ENCODE data around the gene CACNA1B.
"Not testable (repeated sequence)": the region's sequence is repeated elsewhere in the genome, so short reads cannot be mapped to it uniquely, and the experiment has no call there.

The CACNA1B gene

GRCh38 chr9:137877506-137878122 is at the start of gene CACNA1B:
Gene CACNA1B (plus strand): TSS chr9:137877782. CDS start chr9:137877934, 152 bp downstream.
- not testable (repeated sequence) for DNase-seq (ENCODE audit: low read depth in 1 of 2, low spot score in 1 of 2)

DNA sequence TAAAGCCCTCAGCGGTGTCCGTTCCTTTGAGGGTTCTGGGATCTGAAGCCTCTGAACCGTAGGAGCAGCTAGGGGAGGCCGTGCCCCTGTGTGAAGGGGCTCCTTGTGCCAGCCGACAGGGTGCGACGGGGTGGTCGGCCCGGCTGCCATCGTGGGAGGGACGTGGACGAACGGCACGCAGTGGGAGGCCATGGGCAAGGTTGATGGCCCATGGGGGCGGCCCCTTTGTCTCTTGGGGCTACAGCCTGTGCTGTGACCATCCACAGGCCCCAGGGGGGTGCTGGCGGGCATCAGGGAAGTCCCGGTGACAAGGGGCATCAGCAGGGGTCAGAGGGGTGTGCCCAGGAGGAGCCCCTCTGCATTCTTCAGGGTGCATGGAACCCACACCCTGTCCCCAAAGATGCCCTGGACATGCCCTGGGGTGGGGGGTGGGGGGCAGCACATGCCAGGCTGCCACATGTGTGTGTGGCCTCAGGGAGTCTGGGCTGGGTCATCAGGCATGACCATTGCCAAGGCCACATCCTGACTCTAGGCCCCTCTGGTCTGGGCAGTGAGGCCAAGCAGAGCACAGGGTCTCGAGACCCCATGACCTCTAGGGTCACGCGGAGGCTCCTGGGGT is 49.6 kb upstream of the CACNA1B start:
- DNase-seq (ENCODE audit: low read depth in 1 of 2, low spot score in 1 of 2): no peak

DNA sequence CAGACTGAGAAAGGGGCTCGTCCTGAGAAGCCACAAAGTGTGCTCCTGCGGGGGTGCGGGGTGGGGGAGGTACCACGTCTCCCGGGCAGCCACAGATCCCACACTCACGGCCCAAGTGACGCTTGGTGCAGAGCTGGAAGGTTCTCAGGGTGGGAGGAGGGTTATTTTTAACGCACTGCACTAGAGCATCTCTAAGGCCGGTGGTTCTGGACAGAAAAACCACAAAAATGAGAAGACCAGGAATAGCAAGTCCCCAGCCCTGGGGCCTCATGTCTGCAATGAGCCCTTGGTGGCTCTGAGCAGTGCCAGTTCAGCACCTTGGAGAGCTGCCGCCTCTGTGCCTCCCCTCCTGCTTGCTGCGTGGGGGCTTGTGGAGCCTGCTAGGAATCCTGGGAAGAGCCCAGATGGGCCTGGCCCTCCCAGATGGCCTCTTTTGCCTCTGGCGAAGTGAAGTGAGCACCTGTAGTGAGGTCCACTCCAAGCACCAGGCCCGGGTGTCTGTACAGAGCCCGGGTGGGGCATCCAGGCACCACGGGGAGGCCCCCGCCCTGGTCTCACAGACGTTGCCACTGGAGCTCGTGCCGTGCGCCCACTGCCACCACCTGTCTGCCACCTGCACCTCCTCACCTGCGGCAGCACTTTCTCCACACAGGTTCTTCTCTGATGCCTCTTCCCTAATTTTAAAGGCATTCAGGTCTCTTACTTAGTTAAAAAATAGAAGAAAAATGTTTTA is 48.9 kb upstream of the CACNA1B start:
- no peak for DNase-seq (ENCODE audit: low read depth in 1 of 2, low spot score in 1 of 2)

DNA sequence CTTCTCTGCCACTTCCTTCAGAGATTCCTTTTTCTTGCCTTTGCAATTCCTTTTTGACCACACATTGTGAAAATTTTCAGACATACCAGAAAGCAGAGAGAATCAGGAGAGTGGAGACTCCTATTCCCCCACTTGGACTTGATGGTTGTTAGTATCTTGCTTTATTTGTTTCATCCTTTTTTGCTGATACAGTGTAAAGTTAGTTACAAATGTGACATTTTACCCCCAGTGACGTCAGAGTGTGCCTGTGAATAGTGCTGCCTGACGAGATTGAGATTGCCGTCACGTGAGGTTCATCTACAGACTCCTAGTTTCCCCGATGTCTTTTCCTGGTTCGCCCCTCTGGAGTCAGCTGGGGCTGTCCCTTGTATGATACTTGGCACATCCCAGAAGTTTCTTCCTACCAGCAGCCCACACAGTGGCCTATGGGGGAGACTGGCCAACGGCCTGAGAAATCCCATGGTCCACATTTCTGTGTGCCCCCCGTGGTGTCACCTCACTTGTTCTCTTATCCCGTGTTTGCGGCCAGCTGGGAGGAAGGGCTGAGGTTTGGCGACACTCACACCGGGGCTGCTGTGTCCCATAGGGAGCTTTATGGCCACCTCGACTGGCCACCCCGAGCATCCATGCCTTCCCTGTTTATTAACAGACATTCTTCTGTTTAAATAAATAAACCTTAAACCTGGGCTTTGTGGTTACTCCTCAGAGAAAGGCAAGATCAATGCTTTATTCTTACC is 48.2 kb upstream of the CACNA1B start:
- DNase-seq (ENCODE audit: low read depth in 1 of 2, low spot score in 1 of 2): no peak

- DNase-seq (ENCODE audit: low read depth in 1 of 2, low spot score in 1 of 2): no peak
Measured at GRCh38 chr9:137832191-137832700, 45.3 kb upstream of the CACNA1B start.

DNA sequence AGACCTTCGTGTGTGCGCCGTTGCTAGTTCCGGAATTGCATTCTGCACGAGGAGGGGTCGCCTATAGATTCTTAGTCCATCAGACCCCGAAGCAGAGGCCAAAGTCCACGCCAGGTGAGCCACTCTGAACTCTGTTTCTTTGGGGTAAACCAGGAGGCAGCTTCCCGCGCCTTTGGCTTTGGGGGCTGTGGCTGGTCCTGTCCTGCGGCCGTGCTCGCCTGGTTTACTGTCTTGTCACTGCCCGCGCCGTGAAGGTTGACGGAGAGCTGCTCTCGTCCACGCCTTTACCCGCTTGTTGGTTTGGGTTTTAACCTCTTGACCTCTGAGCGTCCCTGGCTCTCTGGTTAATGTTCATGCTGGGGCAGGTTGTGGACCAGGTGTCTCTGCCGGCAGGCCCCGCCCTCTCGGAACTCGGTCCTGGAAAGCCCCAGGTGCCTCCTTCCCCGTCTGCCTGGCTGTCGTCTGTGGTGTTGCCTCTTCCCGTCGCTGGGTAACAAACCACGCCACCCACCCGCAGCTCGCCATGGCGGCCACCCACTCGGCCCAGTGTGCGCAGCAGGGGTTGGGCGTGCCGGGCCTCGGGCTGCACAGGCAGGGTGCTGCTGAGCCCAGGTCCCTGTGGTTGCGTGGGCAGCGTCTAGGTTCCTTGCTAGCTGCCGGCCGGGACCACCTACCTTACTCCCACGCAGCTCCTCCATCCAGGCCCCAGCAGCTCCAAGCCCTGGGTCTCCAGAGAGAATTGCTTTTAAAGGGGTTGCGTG is 44.6 kb upstream of the CACNA1B start:
- DNase-seq (ENCODE audit: low read depth in 1 of 2, low spot score in 1 of 2): no peak

DNA sequence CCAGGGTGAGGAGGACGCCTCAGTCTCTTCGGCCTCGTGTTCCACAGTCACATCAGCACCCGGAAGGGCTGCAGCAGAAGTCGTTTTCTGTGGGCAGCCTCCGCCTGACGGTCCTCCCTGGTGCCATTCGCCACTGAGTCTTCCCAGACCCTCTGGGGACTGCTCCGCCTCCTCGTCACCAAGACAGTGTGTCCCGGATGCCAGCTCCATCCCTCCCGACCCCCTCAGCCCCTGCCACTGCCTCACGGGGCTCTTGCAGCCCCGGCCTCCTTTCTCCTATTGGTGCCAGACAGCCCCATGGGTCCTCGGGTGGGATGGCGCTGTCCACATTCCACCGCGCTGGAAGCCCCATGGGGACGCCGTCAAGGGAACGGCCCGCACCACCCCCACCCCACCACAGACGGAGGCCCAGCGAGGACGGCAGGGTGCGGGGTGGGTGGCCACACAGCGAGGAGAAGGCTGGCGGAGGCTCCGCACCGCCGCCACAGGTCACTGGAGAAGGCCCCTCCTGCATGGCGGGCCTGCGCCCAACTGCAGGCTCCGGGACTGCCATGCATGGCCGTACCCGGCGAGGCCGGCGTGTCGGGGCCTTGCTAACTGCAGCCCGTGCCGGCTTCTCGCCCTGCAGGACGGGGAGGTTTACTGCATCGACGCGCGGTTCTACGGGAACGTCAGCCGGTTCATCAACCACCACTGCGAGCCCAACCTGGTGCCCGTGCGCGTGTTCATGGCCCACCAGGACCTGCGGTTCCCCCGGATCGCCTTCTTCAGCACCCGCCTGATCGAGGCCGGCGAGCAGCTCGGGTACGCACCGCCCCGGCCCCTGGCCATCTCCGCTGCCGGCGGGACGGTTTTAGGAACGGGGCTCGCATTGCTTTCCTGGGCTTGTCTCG is 43.6 kb upstream of the CACNA1B start:
- DNase-seq (ENCODE audit: low read depth in 1 of 2, low spot score in 1 of 2): no peak

GRCh38 chr9:137834846-137835546 is 42.6 kb upstream of the CACNA1B start:
- DNase-seq (ENCODE audit: low read depth in 1 of 2, low spot score in 1 of 2): no peak

GRCh38 chr9:137836151-137836830 is 41.3 kb upstream of the CACNA1B start:
- no peak for DNase-seq (ENCODE audit: low read depth in 1 of 2, low spot score in 1 of 2)

GRCh38 chr9:137836831-137837241 is 40.7 kb upstream of the CACNA1B start:
- DNase-seq (ENCODE audit: low read depth in 1 of 2, low spot score in 1 of 2): no peak

DNA sequence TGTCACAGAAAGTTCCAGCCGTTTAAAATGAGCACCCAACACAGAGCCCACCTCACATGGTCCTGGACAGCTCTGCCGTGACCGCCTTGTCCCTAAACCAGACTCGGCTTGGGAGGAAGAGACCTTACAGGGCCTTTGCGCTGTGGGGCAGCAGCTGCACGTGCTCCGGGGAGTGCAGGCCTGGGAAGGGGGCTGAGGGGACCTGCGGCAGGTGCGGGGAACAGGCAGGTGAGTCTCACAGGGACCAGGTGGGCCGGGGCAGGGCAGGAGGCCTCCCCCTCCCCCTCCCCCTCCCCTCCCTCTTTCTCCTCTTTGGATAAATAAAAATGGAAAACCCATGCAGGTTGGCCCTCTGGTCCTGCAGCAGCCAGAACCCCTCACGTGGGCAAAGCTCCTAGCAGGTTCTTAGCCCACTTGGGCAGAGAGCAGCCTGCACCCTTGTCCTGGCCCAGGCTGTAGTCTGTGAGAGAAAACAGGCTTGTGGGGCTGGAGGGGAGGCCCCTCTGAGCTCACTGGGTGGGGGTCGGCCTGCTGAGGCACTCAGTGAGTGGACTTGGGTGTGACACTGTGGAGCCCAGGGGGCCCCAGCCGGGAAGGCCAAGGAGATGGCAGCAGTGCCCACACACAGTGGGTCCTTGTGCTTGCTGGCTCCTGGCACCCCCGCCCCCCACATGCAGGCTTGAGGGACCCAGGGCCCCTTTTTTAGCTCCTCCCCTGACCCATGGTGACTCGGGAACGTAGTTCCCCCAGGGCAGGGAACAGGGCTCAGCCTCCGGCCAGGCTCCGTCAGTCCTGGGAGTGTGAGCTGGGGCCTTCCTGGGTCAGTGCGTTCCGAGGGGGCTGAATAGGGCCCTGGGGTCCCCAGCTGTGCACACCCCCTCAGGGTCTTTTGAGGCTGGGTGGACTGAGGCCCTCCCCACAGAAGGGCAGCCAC is 40.0 kb upstream of the CACNA1B start:
- DNase-seq (ENCODE audit: low read depth in 1 of 2, low spot score in 1 of 2): no peak

- DNase-seq (ENCODE audit: low read depth in 1 of 2, low spot score in 1 of 2): no peak
Measured at GRCh38 chr9:137838576-137838975, 39.0 kb upstream of the CACNA1B start.

DNA sequence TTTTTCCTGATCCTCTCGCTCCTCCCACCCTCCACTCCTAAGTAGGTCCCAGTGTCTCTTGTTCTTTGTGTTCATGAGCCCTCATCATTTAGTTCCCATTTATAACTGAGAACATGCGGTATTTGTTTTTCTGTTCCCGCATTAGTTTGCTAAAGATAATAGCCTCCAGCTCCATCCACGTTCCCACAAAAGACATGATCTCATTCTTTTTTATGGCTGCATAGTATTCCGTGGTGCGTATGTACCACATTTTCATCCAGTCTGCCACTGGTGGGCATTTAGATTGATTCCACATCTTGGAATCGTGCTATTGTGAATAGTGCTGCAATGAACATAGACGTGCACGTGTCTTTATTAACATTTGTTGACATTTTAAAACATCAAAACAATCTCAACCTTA is 34.2 kb upstream of the CACNA1B start:
- DNase-seq (ENCODE audit: low read depth in 1 of 2, low spot score in 1 of 2): no peak

- no peak for DNase-seq (ENCODE audit: low read depth in 1 of 2, low spot score in 1 of 2)
Measured at GRCh38 chr9:137851516-137852267, 25.9 kb upstream of the CACNA1B start.

- DNase-seq (ENCODE audit: low read depth in 1 of 2, low spot score in 1 of 2): no peak
Measured at GRCh38 chr9:137853392-137853995, 24.1 kb upstream of the CACNA1B start.

- DNase-seq (ENCODE audit: low read depth in 1 of 2, low spot score in 1 of 2): no peak
Measured at GRCh38 chr9:137860361-137860760, 17.2 kb upstream of the CACNA1B start.

All from activated CD4-positive, alpha-beta T cell treated with anti-CD3 and anti-CD28 coated beads, Interleukin-2, amount 50 U/mL, for 24 hours (primary cell).